ENCODE results near the gene FSTL4.
A peak's percentile ranks its signal among the peaks of the same experiment; 100 is the strongest.

The FSTL4 gene

DNA sequence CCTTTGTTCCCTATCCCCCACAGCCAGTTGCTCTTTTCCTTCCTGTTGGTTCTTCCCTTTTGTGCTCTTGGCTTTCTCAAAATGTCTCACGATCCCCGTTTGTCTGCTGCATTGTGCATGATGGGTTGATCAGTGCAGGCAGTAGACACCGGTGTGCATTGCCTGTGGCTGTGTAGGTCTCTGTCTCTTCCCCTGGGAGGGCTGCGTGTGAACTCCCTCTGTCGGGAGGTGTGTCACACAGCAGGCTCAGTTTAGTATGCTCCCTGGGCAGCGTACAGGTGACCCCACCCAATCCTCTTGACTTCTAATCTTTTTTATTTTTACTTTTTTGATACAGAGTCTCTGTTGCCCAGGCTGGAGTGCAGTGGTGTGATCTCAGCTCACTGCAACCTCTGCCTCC, 265.3 kb downstream of the FSTL4 start:
- no peak overlapping the region for H3K27ac ChIP-seq (ENCODE audit: low read depth, low read length, poor library complexity, severe bottlenecking)
- no peak overlapping the region for H3K4me2 ChIP-seq (ENCODE audit: low read length)
- H3K27me3 ChIP-seq (ENCODE audit: insufficient read depth, low read length) = no peaks in the 10 kb centered on the region
- no peaks in the 10 kb centered on the region for H3K4me1 ChIP-seq (ENCODE audit: insufficient read depth, low read length, severe bottlenecking)
- H2AFZ ChIP-seq (ENCODE audit: low read length) = no peak overlapping the region
- no peaks in the 10 kb centered on the region for H4K20me1 ChIP-seq (ENCODE audit: insufficient read depth, low read length)
- no peaks in the 10 kb centered on the region for H3K36me3 ChIP-seq (ENCODE audit: insufficient read depth, low read length)
- H3K9ac ChIP-seq (ENCODE audit: low read length) = no peak overlapping the region
- TF ChIP-seq EZH2 (IDR thresholded peaks at IDR 0.05; ENCODE audit: borderline replicate concordance, low read length) = no peak
- TF ChIP-seq, protein P1, sequence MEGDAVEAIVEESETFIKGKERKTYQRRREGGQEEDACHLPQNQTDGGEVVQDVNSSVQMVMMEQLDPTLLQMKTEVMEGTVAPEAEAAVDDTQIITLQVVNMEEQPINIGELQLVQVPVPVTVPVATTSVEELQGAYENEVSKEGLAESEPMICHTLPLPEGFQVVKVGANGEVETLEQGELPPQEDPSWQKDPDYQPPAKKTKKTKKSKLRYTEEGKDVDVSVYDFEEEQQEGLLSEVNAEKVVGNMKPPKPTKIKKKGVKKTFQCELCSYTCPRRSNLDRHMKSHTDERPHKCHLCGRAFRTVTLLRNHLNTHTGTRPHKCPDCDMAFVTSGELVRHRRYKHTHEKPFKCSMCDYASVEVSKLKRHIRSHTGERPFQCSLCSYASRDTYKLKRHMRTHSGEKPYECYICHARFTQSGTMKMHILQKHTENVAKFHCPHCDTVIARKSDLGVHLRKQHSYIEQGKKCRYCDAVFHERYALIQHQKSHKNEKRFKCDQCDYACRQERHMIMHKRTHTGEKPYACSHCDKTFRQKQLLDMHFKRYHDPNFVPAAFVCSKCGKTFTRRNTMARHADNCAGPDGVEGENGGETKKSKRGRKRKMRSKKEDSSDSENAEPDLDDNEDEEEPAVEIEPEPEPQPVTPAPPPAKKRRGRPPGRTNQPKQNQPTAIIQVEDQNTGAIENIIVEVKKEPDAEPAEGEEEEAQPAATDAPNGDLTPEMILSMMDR (IDR thresholded peaks at IDR 0.05; ENCODE audit: low read length) = peak; percentile 33
- H3F3A ChIP-seq (ENCODE audit: insufficient read depth, low read length) = no peaks in the 10 kb centered on the region
- no peaks in the 10 kb centered on the region for H3K79me2 ChIP-seq (ENCODE audit: insufficient read depth, low read length)
- H3K4me3 ChIP-seq (ENCODE audit: low read depth, low read length, poor library complexity, severe bottlenecking) = no peak overlapping the region
- H3K9me2 ChIP-seq (ENCODE audit: low read depth, low read length) = no peaks in the 10 kb centered on the region
- no peaks in the 10 kb centered on the region for H3K9me3 ChIP-seq (ENCODE audit: low read length)

DNA sequence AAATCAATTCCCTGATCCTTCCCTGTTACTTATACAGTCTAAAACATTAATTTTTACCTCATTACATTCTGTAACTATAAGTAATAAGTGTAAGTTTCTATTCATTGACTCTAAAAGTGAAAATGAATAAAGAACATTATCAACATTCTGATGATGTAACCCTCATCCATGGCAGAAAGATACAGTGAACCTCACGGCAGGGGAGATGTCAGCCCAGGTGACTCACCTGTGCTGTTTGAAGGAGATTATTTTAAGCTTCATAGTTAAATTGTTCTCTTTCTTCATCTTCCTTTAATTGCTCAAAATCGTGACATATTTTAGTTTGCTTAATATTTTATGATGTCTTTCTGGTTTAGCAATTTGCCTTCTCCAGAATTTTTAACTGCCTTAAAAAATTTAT, 268.1 kb downstream of the FSTL4 start:
- Histone ChIP-seq H2AFZ (ENCODE audit: low read length) (no peak overlapping the region), H3K4me2 (ENCODE audit: low read length) (no peak overlapping the region), H4K20me1 (ENCODE audit: insufficient read depth, low read length) (no peaks in the 10 kb centered on the region), H3K4me1 (ENCODE audit: insufficient read depth, low read length, severe bottlenecking) (no peaks in the 10 kb centered on the region), H3K9me2 (ENCODE audit: low read depth, low read length) (no peaks in the 10 kb centered on the region), H3K4me3 (ENCODE audit: low read depth, low read length, poor library complexity, severe bottlenecking) (no peak overlapping the region), H3K27ac (ENCODE audit: low read depth, low read length, poor library complexity, severe bottlenecking) (no peak overlapping the region), H3K9me3 (ENCODE audit: low read length) (no peaks in the 10 kb centered on the region), H3K79me2 (ENCODE audit: insufficient read depth, low read length) (no peaks in the 10 kb centered on the region), H3F3A (ENCODE audit: insufficient read depth, low read length) (no peaks in the 10 kb centered on the region), H3K27me3 (ENCODE audit: insufficient read depth, low read length) (no peaks in the 10 kb centered on the region), H3K36me3 (ENCODE audit: insufficient read depth, low read length) (no peaks in the 10 kb centered on the region), H3K9ac (ENCODE audit: low read length) (no peak overlapping the region)
- TF ChIP-seq EZH2 (IDR thresholded peaks at IDR 0.05; ENCODE audit: borderline replicate concordance, low read length) = no peak
- TF ChIP-seq, protein P1 (IDR thresholded peaks at IDR 0.05; ENCODE audit: low read length) = no peak

DNA sequence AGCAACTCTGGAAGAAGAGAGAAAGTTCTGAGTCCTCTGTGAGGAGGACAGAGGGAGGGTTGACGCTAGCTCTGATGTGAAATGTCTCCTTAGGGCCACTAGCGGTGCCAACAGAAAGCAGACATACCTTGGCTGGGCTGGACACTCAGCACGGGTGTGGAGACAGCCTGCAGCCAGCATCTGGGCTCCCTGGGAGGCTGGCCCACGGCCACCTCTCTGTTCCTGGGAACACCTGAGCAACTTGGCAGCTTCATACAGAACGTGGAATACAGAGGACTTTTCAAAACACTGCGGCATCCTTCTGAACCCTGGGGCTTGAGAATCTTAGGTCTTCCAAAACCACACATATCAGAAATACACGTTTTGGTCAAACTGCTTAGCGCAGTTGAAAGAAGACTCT, 269.1 kb downstream of the FSTL4 start:
- Histone ChIP-seq H3K79me2 (ENCODE audit: insufficient read depth, low read length) (no peaks in the 10 kb centered on the region), H4K20me1 (ENCODE audit: insufficient read depth, low read length) (no peaks in the 10 kb centered on the region), H3K9ac (ENCODE audit: low read length) (no peak overlapping the region), H3K9me2 (ENCODE audit: low read depth, low read length) (no peaks in the 10 kb centered on the region), H3K4me2 (ENCODE audit: low read length) (no peak overlapping the region), H2AFZ (ENCODE audit: low read length) (no peak overlapping the region), H3K9me3 (ENCODE audit: low read length) (no peaks in the 10 kb centered on the region), H3K27me3 (ENCODE audit: insufficient read depth, low read length) (no peaks in the 10 kb centered on the region), H3F3A (ENCODE audit: insufficient read depth, low read length) (no peaks in the 10 kb centered on the region), H3K4me3 (ENCODE audit: low read depth, low read length, poor library complexity, severe bottlenecking) (no peak overlapping the region), H3K4me1 (ENCODE audit: insufficient read depth, low read length, severe bottlenecking) (no peaks in the 10 kb centered on the region), H3K27ac (ENCODE audit: low read depth, low read length, poor library complexity, severe bottlenecking) (no peak overlapping the region), H3K36me3 (ENCODE audit: insufficient read depth, low read length) (no peaks in the 10 kb centered on the region)
- TF ChIP-seq, protein P1 (IDR thresholded peaks at IDR 0.05; ENCODE audit: low read length) = no peak
- TF ChIP-seq EZH2 (IDR thresholded peaks at IDR 0.05; ENCODE audit: borderline replicate concordance, low read length) = no peak
